Measurements from ENCODE around the gene CANT1.

The CANT1 gene

GRCh38 chr17:79007504-79008381 is 1.8 kb downstream of the CANT1 start:
- no peak for DNase-seq (ENCODE audit: low read depth)

- DNase-seq (ENCODE audit: low read depth) = no peak
Measured at GRCh38 chr17:79006794-79007503, 2.6 kb downstream of the CANT1 start.

- no peak for DNase-seq (ENCODE audit: low read depth)
Measured at GRCh38 chr17:79006046-79006445, 3.5 kb downstream of the CANT1 start.

GRCh38 chr17:79005063-79005861 is 4.3 kb downstream of the CANT1 start:
- no peak for DNase-seq (ENCODE audit: low read depth)

- DNase-seq (ENCODE audit: low read depth) = no peak
Measured at GRCh38 chr17:79003661-79004411, 5.7 kb downstream of the CANT1 start.

- DNase-seq (ENCODE audit: low read depth) = no peak
Measured at GRCh38 chr17:79002796-79003593, 6.6 kb downstream of the CANT1 start.

- no peak for DNase-seq (ENCODE audit: low read depth)
Measured at GRCh38 chr17:79002291-79002690, 7.3 kb downstream of the CANT1 start.

- DNase-seq (ENCODE audit: low read depth) = no peak
Measured at GRCh38 chr17:79001190-79002020, 8.2 kb downstream of the CANT1 start.

- DNase-seq (ENCODE audit: low read depth) = no peak
Measured at GRCh38 chr17:79000396-79001189, 9.0 kb downstream of the CANT1 start.

- DNase-seq (ENCODE audit: low read depth) = no peak
Measured at GRCh38 chr17:78999947-79000395, 9.6 kb downstream of the CANT1 start.

GRCh38 chr17:78999056-78999768 is 10.4 kb downstream of the CANT1 start:
- no peak for DNase-seq (ENCODE audit: low read depth)

GRCh38 chr17:78998311-78999055 is 11.1 kb downstream of the CANT1 start:
- DNase-seq (ENCODE audit: low read depth) = no peak

- DNase-seq (ENCODE audit: low read depth) = no peak
Measured at GRCh38 chr17:78997881-78998280, 11.7 kb downstream of the CANT1 start.

- no peak for DNase-seq (ENCODE audit: low read depth)
Measured at GRCh38 chr17:78997231-78997741, 12.3 kb downstream of the CANT1 start.

GRCh38 chr17:78996781-78997201 is 12.8 kb downstream of the CANT1 start:
- DNase-seq (ENCODE audit: low read depth) = no peak

- no peak for DNase-seq (ENCODE audit: low read depth)
Measured at GRCh38 chr17:78995761-78996451, 13.7 kb downstream of the CANT1 start.

All from stimulated activated CD8-positive, alpha-beta memory T cell treated with anti-CD3 and anti-CD28 coated beads, Interleukin-7, amount 100 ng/mL, for 24 hours (primary cell).